ENCODE results near the gene CCNI2.
A peak's percentile ranks its signal among the peaks of the same experiment; 100 is the strongest.

The CCNI2 gene

DNA sequence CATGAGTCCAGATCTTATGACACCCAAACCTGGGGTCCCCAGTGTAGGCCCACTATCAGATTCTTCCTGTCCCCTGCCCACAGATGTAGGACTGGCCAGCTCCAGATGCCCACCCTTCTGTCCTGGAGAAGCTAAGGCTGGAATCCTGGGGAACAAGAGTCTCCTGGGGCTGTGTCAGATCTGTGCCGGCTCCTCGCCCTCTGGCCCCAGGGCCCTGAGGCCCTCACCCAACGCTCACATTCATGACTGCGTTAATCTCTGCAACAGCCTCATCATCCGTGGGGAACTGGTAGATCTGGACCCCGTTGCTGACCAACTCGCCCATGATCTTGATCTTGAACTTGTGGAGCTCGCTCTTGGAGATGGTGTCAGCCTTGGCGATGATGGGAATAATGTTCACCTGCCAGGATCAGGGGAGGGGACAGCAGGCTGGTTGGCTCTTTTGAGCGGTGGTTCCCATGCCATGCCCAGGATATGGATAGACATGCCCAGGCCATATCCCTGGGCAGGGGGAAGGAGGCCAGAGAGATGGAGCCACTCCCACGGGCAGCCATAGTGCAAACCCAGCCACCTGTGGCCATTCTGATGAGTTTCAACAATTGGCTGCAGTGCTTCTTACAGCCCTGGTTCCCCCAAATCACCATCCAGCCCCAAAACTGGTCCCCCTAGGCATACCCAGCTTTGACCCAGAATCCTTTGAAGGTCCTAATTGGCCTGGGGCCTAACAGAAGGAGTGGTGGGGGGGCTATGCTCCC lies 15.2 kb downstream of the CCNI2 start:
- H3K4me3 ChIP-seq (ENCODE audit: low read length), result no peak overlapping the region
- DNase-seq (ENCODE audit: low read depth, low spot score), result no peak

- no peak for DNase-seq (ENCODE audit: low read depth, low spot score)
- H3K4me3 ChIP-seq (ENCODE audit: low read length), result no peak overlapping the region
Measured at GRCh38 chr5:132763181-132764036, 16.2 kb downstream of the CCNI2 start.

DNA sequence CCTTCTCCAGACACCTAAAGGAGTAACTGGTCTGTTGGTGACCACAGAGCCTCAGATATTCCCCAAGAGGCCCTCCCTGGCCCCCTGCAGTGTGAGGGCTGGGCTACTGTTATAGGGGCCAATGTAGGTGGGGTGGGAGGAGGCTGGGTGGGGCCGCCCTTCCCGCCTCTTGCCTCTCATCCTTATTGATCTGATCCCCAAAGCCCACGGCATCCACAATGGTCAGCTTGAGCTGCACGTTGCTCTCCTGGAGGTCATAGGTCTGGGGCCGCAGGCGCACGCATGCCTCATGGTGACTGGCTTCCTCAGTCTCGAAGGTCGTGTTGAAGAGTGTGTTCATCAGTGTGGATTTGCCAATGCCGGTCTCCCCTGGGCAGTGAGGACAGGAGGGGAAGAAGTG lies 16.8 kb downstream of the CCNI2 start:
- no peak overlapping the region for H3K4me3 ChIP-seq (ENCODE audit: low read length)
- DNase-seq (ENCODE audit: low read depth, low spot score), result no peak

- no peak for DNase-seq (ENCODE audit: low read depth, low spot score)
- no peak overlapping the region for H3K4me3 ChIP-seq (ENCODE audit: low read length)
Measured at GRCh38 chr5:132764671-132765238, 17.5 kb downstream of the CCNI2 start.

- H3K4me3 ChIP-seq (ENCODE audit: low read length), result no peak overlapping the region
- DNase-seq (ENCODE audit: low read depth, low spot score), result no peak
Measured at GRCh38 chr5:132765311-132766019, 18.2 kb downstream of the CCNI2 start.

DNA sequence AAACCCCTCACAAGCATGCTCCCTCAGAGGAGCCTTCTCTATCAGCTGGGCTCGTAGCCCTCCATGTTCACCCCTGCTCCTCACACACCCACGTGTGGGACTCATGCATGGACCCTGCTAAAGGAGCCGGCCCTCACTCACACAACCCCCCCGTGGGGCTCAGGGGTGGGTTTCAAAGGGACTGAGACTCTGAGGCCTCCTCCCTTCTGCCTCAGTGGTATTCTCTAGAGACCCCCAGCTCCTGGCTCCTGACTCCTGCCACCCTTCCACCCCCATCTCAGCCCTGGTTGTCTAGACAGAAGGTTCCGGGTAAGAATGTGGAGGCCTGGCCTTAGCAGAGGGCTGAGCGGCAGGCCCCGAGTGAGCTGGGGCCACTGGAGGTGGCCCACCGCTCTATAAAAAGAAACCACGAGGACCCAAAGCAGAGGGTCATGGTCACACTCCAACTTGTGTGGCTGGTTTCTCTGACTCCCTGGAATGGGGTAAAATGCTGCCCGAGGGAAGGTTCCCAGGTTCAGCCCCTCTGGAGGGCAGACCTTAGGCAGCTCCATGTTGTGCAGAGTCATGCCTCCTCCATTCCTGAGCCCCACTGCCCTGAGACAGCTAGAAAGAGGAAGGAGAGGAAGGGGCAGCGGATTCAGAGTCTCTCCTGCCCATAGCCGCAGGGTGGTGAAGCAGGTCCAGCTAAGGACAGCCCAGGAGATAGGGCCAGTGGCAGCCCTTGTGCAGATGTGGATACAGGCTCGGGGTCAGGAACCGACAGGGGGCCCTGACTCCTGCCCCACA lies 19.0 kb downstream of the CCNI2 start:
- H3K4me3 ChIP-seq (ENCODE audit: low read length), result no peak overlapping the region
- no peak for DNase-seq (ENCODE audit: low read depth, low spot score)

DNA sequence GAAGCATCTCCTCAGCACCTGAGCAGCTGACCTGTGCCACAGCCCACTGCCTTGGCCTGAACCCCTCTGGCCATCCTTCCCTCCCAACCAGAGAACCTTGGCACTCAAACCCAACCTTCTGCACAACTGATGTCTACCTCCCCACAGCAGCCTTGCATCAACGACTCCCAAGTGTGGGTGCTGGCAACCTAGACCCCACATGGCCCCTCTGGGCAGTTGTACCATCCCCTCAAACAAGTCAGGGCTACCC lies 19.5 kb downstream of the CCNI2 start:
- H3K4me3 ChIP-seq (ENCODE audit: low read length), result no peak overlapping the region
- DNase-seq (ENCODE audit: low read depth, low spot score), result no peak

DNA sequence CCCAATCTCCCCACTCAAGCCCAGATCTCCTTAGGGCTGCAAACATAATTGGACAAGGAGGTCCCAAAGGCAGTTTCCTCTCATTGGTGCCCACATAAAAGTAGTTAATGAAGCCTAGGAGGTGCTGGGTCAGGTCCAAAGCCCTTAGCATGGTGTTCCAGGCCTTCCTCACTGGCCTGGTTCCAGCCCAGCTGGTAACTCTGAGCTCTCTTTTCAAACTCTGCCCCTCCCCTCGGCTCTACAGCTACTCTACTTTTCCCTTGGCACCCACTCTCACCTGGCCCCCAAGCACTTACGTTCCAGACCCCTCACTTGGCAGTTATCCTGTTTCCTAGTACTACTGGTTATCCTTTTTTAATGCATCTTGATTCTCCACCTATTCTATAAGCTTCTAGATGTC lies 19.9 kb downstream of the CCNI2 start:
- DNase-seq (ENCODE audit: low read depth, low spot score), result no peak
- H3K4me3 ChIP-seq (ENCODE audit: low read length), result no peak overlapping the region

DNA sequence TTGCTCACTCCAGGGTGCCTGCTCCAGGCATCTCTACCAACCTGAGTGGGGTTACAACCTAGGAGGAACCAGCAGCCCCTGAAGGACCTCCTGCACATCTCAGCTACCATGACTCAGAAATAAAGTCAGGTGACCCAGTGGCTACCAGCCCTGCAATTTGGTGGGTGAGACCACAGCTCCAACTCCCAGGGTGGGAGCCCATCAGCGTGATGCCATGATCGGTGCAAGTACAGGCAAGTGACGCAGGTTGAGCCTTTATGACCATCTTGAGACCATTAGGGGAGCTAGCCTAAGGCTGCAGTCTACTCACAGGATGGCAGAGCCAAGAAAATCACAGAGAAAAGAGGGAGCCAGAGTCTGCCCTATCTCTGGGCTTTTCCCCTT lies 21.3 kb downstream of the CCNI2 start:
- no peak for DNase-seq (ENCODE audit: low read depth, low spot score)
- H3K4me3 ChIP-seq (ENCODE audit: low read length), result no peak overlapping the region

DNA sequence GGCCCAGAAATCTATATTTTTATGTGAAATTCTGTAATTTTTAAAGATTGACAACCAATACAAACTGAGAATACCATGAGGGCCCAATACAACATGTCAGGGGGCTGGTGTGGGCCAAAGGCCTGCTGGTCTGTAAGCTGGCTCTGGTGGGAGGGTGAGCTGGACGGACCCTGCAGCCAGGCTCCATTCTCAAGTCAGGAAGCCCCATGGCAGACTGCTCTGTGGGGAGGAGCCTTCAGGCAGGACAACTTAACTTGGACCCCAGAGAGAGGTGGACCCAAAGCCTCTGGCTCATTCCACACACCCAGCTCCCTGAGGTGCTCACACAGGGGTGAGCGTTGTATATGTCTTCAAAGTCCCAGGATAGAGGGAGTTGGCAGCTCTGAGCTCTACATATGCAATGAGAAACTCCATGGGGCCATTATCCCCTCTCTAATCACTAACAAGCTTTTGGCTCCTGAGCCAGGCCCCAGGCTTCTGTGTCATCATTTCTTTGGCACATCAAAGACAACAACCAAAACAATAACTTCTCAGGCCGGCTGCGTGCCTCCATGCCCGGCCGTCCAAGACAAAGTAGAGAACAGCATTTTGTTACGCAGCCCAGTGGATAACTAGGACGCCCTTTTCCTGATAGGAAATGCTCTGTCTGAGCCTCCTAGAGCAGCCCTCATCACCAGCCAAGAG lies 23.4 kb downstream of the CCNI2 start:
- DNase-seq (ENCODE audit: low read depth, low spot score), result no peak
- no peak overlapping the region for H3K4me3 ChIP-seq (ENCODE audit: low read length)

DNA sequence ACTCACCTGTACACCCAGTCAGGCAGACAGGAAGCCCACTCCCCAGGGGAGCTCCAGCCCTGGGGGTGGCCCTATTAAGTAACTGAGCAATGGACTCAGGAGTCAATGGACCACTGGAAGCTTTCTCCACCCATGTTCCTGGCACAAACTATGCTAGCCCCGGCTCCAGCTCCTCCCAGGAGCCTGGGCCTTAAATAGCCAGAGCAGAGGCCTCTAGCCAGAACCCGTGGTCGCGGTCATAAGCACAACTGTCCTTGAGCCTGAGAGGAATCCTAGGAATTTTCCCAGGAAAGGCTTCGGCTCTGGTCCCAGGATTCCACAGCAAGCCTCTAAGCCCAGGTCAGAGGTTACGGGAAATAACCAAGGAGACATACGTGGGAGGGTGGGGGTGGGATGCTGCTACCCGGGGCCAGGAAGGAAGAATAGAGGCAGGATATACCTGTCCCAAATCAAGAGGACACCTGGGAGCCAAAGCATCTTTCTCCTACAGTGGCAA lies 24.3 kb downstream of the CCNI2 start:
- DNase-seq (ENCODE audit: low read depth, low spot score), result no peak

GRCh38 chr5:132772291-132773070 lies 25.3 kb downstream of the CCNI2 start:
- DNase-seq (ENCODE audit: low read depth, low spot score), result no peak
- H3K4me3 ChIP-seq (ENCODE audit: low read length), result no peak overlapping the region

More for the DNA sequence above, 24.3 kb downstream of the CCNI2 start:
- no peak overlapping the region for H3K4me3 ChIP-seq (ENCODE audit: low read length)

GRCh38 chr5:132773114-132773513 lies 25.9 kb downstream of the CCNI2 start:
- no peak overlapping the region for H3K4me3 ChIP-seq (ENCODE audit: low read length)
- no peak for DNase-seq (ENCODE audit: low read depth, low spot score)

GRCh38 chr5:132773601-132774355 lies 26.6 kb downstream of the CCNI2 start:
- DNase-seq (ENCODE audit: low read depth, low spot score), result peak; percentile 69
- H3K4me3 ChIP-seq (ENCODE audit: low read length), result peak overlapping the region; percentile 17

GRCh38 chr5:132774406-132774805 lies 27.2 kb downstream of the CCNI2 start:
- no peak for DNase-seq (ENCODE audit: low read depth, low spot score)

DNA sequence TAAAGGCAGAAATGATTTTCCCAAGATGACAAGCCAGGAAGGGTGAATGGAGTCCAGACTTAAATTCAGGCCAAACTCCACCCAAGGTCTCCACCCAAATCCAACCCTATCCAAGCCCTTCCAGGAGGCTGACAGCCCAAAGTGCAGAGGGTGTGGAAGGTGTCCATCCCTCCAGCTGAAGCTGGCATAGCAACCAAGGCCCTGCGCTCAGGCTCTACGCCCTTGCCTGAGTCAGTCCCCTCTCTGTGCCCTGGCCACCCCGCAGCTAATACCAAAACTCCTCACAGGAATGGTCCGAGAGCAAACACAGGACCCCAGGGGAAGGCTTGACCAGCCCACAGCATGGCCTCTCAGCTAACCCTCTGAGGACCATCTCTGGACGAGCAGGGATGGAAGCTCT lies 27.7 kb downstream of the CCNI2 start:
- H3K4me3 ChIP-seq (ENCODE audit: low read length), result no peak overlapping the region
- DNase-seq (ENCODE audit: low read depth, low spot score), result no peak

More at GRCh38 chr5:132774406-132774805, 27.2 kb downstream of the CCNI2 start:
- peak overlapping the region; percentile 17 for H3K4me3 ChIP-seq (ENCODE audit: low read length)

- no peak for DNase-seq (ENCODE audit: low read depth, low spot score)
- no peak overlapping the region for H3K4me3 ChIP-seq (ENCODE audit: low read length)
Measured at GRCh38 chr5:132775476-132775961, 28.3 kb downstream of the CCNI2 start.
